Stomach smooth muscle (tissue), 2 donors: Measurements from ENCODE around the gene DDO.

Experiments
- H3K27ac ChIP-seq: one replicate; pipeline ENCODE4 v1.7.0; 2013; ENCODE audit warnings: mild to moderate bottlenecking, low read length, inconsistent platforms
- H3K27me3 ChIP-seq, 2 donors: one replicate each; pipeline ENCODE4 v1.7.0; 2013; ENCODE audit warnings: low read length in 2 of 2; ENCODE audit not compliant: insufficient read depth in 2 of 2, control insufficient read depth in 1 of 2
- H3K36me3 ChIP-seq, 2 donors: one replicate each; pipeline ENCODE4 v1.7.0; 2013; ENCODE audit warnings: low read length in 2 of 2; ENCODE audit not compliant: control insufficient read depth in 2 of 2, insufficient read depth in 2 of 2
- H3K4me1 ChIP-seq: one replicate; pipeline ENCODE4 v1.7.0; 2013; ENCODE audit warnings: low read length; ENCODE audit not compliant: control insufficient read depth, insufficient read depth
- H3K4me3 ChIP-seq, 2 donors: one replicate each; pipeline ENCODE4 v1.7.0; 2013; ENCODE audit warnings: low read length in 2 of 2
- H3K9ac ChIP-seq, 2 donors: one replicate each; pipeline ENCODE4 v1.7.0; 2013; ENCODE audit warnings: low read length in 2 of 2, mild to moderate bottlenecking in 1 of 2
- H3K9me3 ChIP-seq, 2 donors: one replicate each; pipeline ENCODE4 v1.7.0; 2013; ENCODE audit warnings: low read length in 2 of 2; ENCODE audit not compliant: control insufficient read depth in 2 of 2
- donor health status: healthy.
- donor health status: Pancreatic carcinoma.

Gene DDO

GRCh38 chr6:110419028-110419739 lies 3.8 kb upstream of the DDO start:
- Histone ChIP-seq H3K36me3 (no peaks in the 10 kb centered on the region), H3K27me3 (no peaks in the 10 kb centered on the region), H3K9me3 (peaks cover 0 to 4% of the 10 kb centered on the region in 2 donors), H3K4me3 (no peak overlapping the region), H3K9ac (no peak overlapping the region), H3K27ac (no peak overlapping the region), H3K4me1 (peaks cover 19% of the 10 kb centered on the region)

GRCh38 chr6:110418594-110418993 lies 3.2 kb upstream of the DDO start:
- Histone ChIP-seq H3K27me3 (no peaks in the 10 kb centered on the region), H3K4me1 (peaks cover 19% of the 10 kb centered on the region), H3K9ac (no peak overlapping the region), H3K36me3 (no peaks in the 10 kb centered on the region), H3K4me3 (no peak overlapping the region), H3K27ac (no peak overlapping the region), H3K9me3 (peaks cover 0 to 4% of the 10 kb centered on the region in 2 donors)

- no peaks in the 10 kb centered on the region for H3K9me3 ChIP-seq
- H3K27me3 ChIP-seq = no peaks in the 10 kb centered on the region
- peak overlapping the region in 1 of 2 donors; percentile 60 for H3K9ac ChIP-seq
- peak overlapping the region; percentile 79 for H3K27ac ChIP-seq
- H3K36me3 ChIP-seq = no peaks in the 10 kb centered on the region
- H3K4me3 ChIP-seq = peak overlapping the region in 1 of 2 donors; percentile 74
- H3K4me1 ChIP-seq = peaks cover 19% of the 10 kb centered on the region
Observed at GRCh38 chr6:110414669-110415068, 706 bp downstream of the DDO start.

DNA sequence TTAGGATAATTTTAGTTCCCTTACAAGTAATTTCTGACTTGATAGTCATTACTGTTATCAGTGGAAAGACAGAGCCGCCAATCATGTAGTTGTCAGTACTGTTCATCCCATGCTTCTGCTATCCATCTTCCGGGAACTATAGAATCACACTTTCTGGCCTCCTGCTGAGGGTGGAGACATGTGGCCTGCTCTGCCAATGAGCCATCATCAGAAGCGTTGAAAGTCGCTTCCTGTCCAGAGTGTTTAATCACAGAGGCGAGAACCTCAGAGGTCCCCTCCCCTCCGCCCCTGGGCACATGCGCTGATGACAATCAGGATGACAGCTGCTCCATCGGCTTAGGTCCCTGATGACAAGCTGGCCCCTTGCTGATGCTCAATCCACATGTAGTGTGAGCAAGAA lies 3.0 kb downstream of the DDO start:
- peaks cover 19% of the 10 kb centered on the region for H3K4me1 ChIP-seq

GRCh38 chr6:110410511-110410910 lies 4.9 kb downstream of the DDO start:
- no peaks in the 10 kb centered on the region for H3K27me3 ChIP-seq
- H3K9ac ChIP-seq = no peak overlapping the region
- H3K4me3 ChIP-seq = no peak overlapping the region
- peaks cover 10% of the 10 kb centered on the region for H3K4me1 ChIP-seq
- H3K36me3 ChIP-seq = no peaks in the 10 kb centered on the region
- H3K27ac ChIP-seq = no peak overlapping the region
- H3K9me3 ChIP-seq = no peaks in the 10 kb centered on the region

More for the DNA sequence above, 3.0 kb downstream of the DDO start:
- no peak overlapping the region for H3K9ac ChIP-seq
- no peak overlapping the region for H3K4me3 ChIP-seq
- H3K27me3 ChIP-seq = no peaks in the 10 kb centered on the region
- H3K27ac ChIP-seq = no peak overlapping the region
- no peaks in the 10 kb centered on the region for H3K9me3 ChIP-seq
- H3K36me3 ChIP-seq = no peaks in the 10 kb centered on the region

DNA sequence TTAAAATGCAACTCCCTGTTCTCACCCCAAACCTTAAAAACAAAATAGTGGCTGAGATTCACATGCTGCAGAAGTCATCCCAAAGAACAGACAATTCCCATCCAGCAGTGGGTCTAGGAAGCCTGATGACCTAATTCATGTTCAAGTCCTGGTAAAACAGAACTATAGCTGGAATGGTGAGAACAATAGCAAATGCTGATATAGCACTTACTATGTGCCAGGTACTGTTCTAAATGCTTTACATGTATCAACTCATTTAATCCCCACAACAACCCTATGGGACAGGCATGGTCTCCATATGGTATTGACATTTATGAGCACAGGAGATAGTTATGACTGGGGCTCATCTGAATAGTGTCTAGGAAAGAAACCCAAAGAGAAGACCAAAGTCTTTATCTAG lies 5.6 kb downstream of the DDO start:
- no peak overlapping the region for H3K4me3 ChIP-seq
- no peak overlapping the region for H3K9ac ChIP-seq
- H3K27ac ChIP-seq = no peak overlapping the region
- no peaks in the 10 kb centered on the region for H3K27me3 ChIP-seq
- no peaks in the 10 kb centered on the region for H3K36me3 ChIP-seq
- H3K4me1 ChIP-seq = peaks cover 4% of the 10 kb centered on the region
- H3K9me3 ChIP-seq = no peaks in the 10 kb centered on the region

GRCh38 chr6:110408901-110409300 lies 6.5 kb downstream of the DDO start:
- no peaks in the 10 kb centered on the region for H3K27me3 ChIP-seq
- no peak overlapping the region for H3K4me3 ChIP-seq
- H3K36me3 ChIP-seq = no peaks in the 10 kb centered on the region
- H3K4me1 ChIP-seq = no peaks in the 10 kb centered on the region
- no peak overlapping the region for H3K9ac ChIP-seq
- H3K9me3 ChIP-seq = no peaks in the 10 kb centered on the region
- H3K27ac ChIP-seq = no peak overlapping the region

- Histone ChIP-seq H3K9ac (no peak overlapping the region), H3K27ac (no peak overlapping the region), H3K9me3 (no peaks in the 10 kb centered on the region), H3K4me3 (no peak overlapping the region), H3K27me3 (no peaks in the 10 kb centered on the region), H3K36me3 (no peaks in the 10 kb centered on the region), H3K4me1 (peaks cover 8% of the 10 kb centered on the region)
Observed at GRCh38 chr6:110404607-110405006, 10.8 kb downstream of the DDO start.

DNA sequence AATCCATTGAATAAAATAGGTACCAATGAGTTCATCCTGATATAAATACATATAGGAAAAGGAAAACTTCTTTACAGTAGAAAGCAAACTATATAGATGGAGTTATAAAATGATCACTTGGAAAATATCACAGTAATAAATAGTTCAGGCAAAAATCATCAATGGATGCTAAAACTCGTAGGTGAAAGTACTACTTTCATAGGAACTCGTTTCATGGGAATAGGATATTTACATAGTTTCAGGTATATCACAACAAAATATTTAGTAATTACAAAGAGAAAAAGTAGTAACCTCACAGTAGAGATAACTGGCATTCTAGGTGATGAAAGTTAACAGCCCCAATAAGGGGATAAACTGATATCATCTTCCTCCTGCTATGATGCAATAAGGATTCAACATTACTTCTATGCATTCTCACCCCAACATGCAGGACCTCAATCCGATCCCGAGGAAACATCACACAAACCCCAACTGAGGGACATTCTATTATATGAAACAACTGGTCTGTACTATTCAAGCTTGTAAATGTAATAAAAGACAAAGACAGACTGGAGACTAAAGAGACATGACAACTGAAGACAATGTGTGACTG lies 13.7 kb downstream of the DDO start:
- Histone ChIP-seq H3K9ac (no peak overlapping the region), H3K4me1 (peaks cover 10% of the 10 kb centered on the region), H3K27ac (no peak overlapping the region), H3K27me3 (no peaks in the 10 kb centered on the region), H3K4me3 (no peak overlapping the region), H3K9me3 (no peaks in the 10 kb centered on the region), H3K36me3 (no peaks in the 10 kb centered on the region)

- H3K4me3 ChIP-seq = peak overlapping the region; percentile 69 to 77
Observed at GRCh38 chr6:110400208-110400607, 15.2 kb downstream of the DDO start.

More at GRCh38 chr6:110400208-110400607, 15.2 kb downstream of the DDO start:
- Histone ChIP-seq H3K27me3 (no peaks in the 10 kb centered on the region), H3K27ac (no peak overlapping the region), H3K9ac (peak overlapping the region; percentile 31 to 69), H3K9me3 (no peaks in the 10 kb centered on the region), H3K4me1 (peaks cover 10% of the 10 kb centered on the region), H3K36me3 (no peaks in the 10 kb centered on the region)
